GM23338 (cell line): Measurements from ENCODE around the gene GRIK1. TPM values are rescaled to one million over a fixed set of nuclear protein-coding genes. Genes with fewer than 3 reads are reported as not detected.

ENCODE experiments used
- ATAC-seq: fragments of 200-7000 bp; cut with Tn5 transposase; 3 replicates; pipeline ENCODE4 v1.9.1; 2020
- DNase-seq: peaks from one replicate; pipeline ENCODE4 v3.0.0-alpha.2; 2015; ENCODE audit warnings: low spot score
- H2AFZ ChIP-seq: fragments of 200-600 bp; sonication (generic); 2 replicates; pipeline ENCODE4 v1.8.0; 2016; ENCODE audit warnings: antibody characterized with exemption, mild to moderate bottlenecking, moderate library complexity
- H3F3A ChIP-seq: fragments of 200-600 bp; sonication (generic); replicated peaks from 2 replicates; pipeline ENCODE4 v1.8.0; 2017; ENCODE audit warnings: antibody characterized with exemption, mixed run types, low read depth
- H3K27ac ChIP-seq: fragments of 200-600 bp; sonication (generic); 2 replicates; pipeline ENCODE4 v1.6.1; 2016; ENCODE audit warnings: low read depth
- H3K27me3 ChIP-seq: fragments of 200-600 bp; sonication (generic); 2 replicates; pipeline ENCODE4 v1.8.0; 2016; ENCODE audit warnings: mild to moderate bottlenecking, mixed run types, moderate library complexity; ENCODE audit not compliant: insufficient read depth
- H3K36me3 ChIP-seq: fragments of 200-600 bp; sonication (generic); 2 replicates; pipeline ENCODE4 v1.8.0; 2016; ENCODE audit warnings: mild to moderate bottlenecking; ENCODE audit not compliant: insufficient read depth
- H3K4me1 ChIP-seq: fragments of 200-600 bp; sonication (generic); 2 replicates; pipeline ENCODE4 v1.8.0; 2016; ENCODE audit warnings: mild to moderate bottlenecking, moderate library complexity; ENCODE audit not compliant: insufficient read depth
- H3K4me2 ChIP-seq: fragments of 200-600 bp; sonication (generic); 2 replicates; pipeline ENCODE4 v1.7.1; 2017; ENCODE audit warnings: mixed run types
- H3K4me3 ChIP-seq: fragments of 200-600 bp; sonication (generic); 2 replicates; pipeline ENCODE4 v1.6.1; 2016; ENCODE audit warnings: mixed run types
- H3K79me2 ChIP-seq: fragments of 200-600 bp; sonication (generic); replicated peaks from 2 replicates; pipeline ENCODE4 v1.8.0; 2017; ENCODE audit warnings: mild to moderate bottlenecking; ENCODE audit not compliant: insufficient read depth
- H3K9me2 ChIP-seq: fragments of 200-600 bp; sonication (generic); 2 replicates; pipeline ENCODE4 v1.8.0; 2017; ENCODE audit not compliant: insufficient read depth
- H4K20me1 ChIP-seq: fragments of 200-600 bp; sonication (generic); replicated peaks from 2 replicates; pipeline ENCODE4 v1.8.0; 2017; ENCODE audit warnings: mild to moderate bottlenecking; ENCODE audit not compliant: insufficient read depth
- H3K27ac Mint-ChIP-seq: 2 replicates; pipeline ENCODE4 v1.8.0; 2020; ENCODE audit warnings: inconsistent platforms, mild to moderate bottlenecking, moderate library complexity, mixed read lengths
- H3K27me3 Mint-ChIP-seq: 3 replicates; pipeline ENCODE4 v1.8.0; 2022; ENCODE audit warnings: low read depth, mild to moderate bottlenecking, moderate library complexity, mixed read lengths, inconsistent platforms; ENCODE audit not compliant: insufficient read depth, poor library complexity
- H3K36me3 Mint-ChIP-seq: 3 replicates; pipeline ENCODE4 v1.8.0; 2021; ENCODE audit warnings: low read depth, mild to moderate bottlenecking, inconsistent platforms, moderate library complexity, mixed read lengths
- H3K4me1 Mint-ChIP-seq: 3 replicates; pipeline ENCODE4 v1.8.0; 2020; ENCODE audit warnings: mild to moderate bottlenecking, inconsistent platforms, mixed read lengths
- H3K4me3 Mint-ChIP-seq: 3 replicates; pipeline ENCODE4 v1.8.0; 2021; ENCODE audit warnings: moderate library complexity, mild to moderate bottlenecking, inconsistent platforms, mixed read lengths
- H3K9me3 Mint-ChIP-seq: 3 replicates; pipeline ENCODE4 v1.8.0; 2020; ENCODE audit warnings: moderate library complexity, mild to moderate bottlenecking, inconsistent platforms, mixed read lengths
- CREB1 ChIP-seq: fragments of 250-450 bp; sonication (Bioruptor Pico); IDR thresholded peaks from 2 replicates; pipeline ENCODE4 v1.5.0; 2020; ENCODE audit warnings: low read depth, mild to moderate bottlenecking, moderate library complexity
- EZH2 ChIP-seq: fragments of 200-600 bp; sonication (generic); IDR thresholded peaks from one replicate; pipeline ENCODE4 v1.8.0; 2017; ENCODE audit warnings: antibody characterized with exemption, mild to moderate bottlenecking, low read depth; ENCODE audit not compliant: unreplicated experiment
- EZH2phosphoT487 ChIP-seq: fragments of 200-600 bp; sonication (generic); IDR thresholded peaks from one replicate; pipeline ENCODE4 v1.8.1; 2018; ENCODE audit warnings: antibody characterized with exemption; ENCODE audit not compliant: unreplicated experiment
- JUNB ChIP-seq: IDR thresholded peaks from one replicate; pipeline ENCODE4 v1.6.1; 2016; ENCODE audit warnings: antibody characterized with exemption; ENCODE audit not compliant: unreplicated experiment
- NANOG ChIP-seq: IDR thresholded peaks from 2 replicates; pipeline ENCODE4 v1.6.1; 2016; ENCODE audit warnings: antibody characterized with exemption, borderline replicate concordance
- POLR2AphosphoS5 ChIP-seq: IDR thresholded peaks from 2 replicates; pipeline ENCODE4 v1.6.1; 2016; ENCODE audit warnings: antibody characterized with exemption, low read depth
- STAT1 ChIP-seq: IDR thresholded peaks from one replicate; pipeline ENCODE4 v1.6.1; 2016; ENCODE audit warnings: antibody characterized with exemption; ENCODE audit not compliant: unreplicated experiment
- ZNF114 ChIP-seq: fragments of 250-450 bp; sonication (Bioruptor Pico); IDR thresholded peaks from 2 replicates; pipeline ENCODE4 v1.5.0; 2020; ENCODE audit warnings: mild to moderate bottlenecking, moderate library complexity
- ZNF331 ChIP-seq: fragments of 250-450 bp; sonication (Bioruptor Pico); IDR thresholded peaks from 2 replicates; pipeline ENCODE4 v1.5.0; 2020; ENCODE audit warnings: low read depth, mild to moderate bottlenecking, moderate library complexity
- polyA plus RNA-seq: library from polyadenylated mRNA; unstranded; fragments of >200 nt; fragmentation: Nextera tagmentation; extraction: Ambion mirVana; gene quantifications from 2 replicates; pipeline ENCODE4 v1.2.1, GENCODE V29; 2016
- total RNA-seq: library from RNA; depleted of rRNA; stranded (reverse); fragments of >200 nt; shearing (Covaris generic); gene quantifications from 2 replicates; pipeline ENCODE4 v1.2.3, GENCODE V29; 2014
- TF ChIP-seq, protein P1 (sequence below), 2 experiments: fragments of 200-600 bp in 1 of 2; sonication (generic) in 1 of 2; conservative IDR thresholded peaks; 2 replicates each; pipeline versions ENCODE4 v1.5.1 to v1.6.1; 2016 to 2017; ENCODE audit warnings: antibody characterized with exemption in 2 of 2, low read depth in 2 of 2, mild to moderate bottlenecking in 2 of 2, moderate library complexity in 1 of 2
- TF ChIP-seq, protein P2 (sequence below): IDR thresholded peaks from 2 replicates; pipeline ENCODE4 v1.6.1; 2016; ENCODE audit warnings: antibody characterized with exemption
- TF ChIP-seq, protein P3 (sequence below): IDR thresholded peaks from one replicate; pipeline ENCODE4 v1.6.1; 2018; ENCODE audit warnings: antibody characterized with exemption; ENCODE audit not compliant: unreplicated experiment
- TF ChIP-seq, protein P4 (sequence below): fragments of 250-450 bp; sonication (Bioruptor Pico); IDR thresholded peaks from 2 replicates; pipeline ENCODE4 v1.5.0; 2020; ENCODE audit warnings: mild to moderate bottlenecking, moderate library complexity

Gene GRIK1
- total and polyA plus RNA-seq, 2 experiments from 2014 or later, result 0.18 to 0.42 TPM

DNA sequence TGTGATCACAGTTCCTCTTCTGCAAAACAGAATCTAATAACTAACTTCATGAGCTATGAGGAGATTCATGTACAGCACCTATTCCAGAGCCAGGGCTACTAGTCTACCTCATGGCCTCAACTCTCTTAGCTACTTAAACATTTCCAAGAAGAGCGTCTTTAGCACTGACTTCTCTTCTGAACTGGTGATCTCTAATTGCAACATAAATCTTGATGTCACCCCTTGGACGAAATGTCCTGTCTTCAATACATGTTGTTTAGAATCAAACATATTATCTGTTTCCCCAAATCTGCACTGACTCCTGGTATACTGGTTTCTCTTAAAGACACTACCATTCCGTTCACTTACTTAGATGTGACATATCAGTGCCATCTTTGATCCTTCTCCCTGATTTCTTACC, 88.2 kb downstream of the GRIK1 start:
- Mint-ChIP-seq H3K9me3 (no peaks in the 10 kb centered on the region), H3K4me3 (no peak overlapping the region), H3K27ac (no peak overlapping the region), H3K4me1 (peaks cover 8% of the 10 kb centered on the region), H3K36me3 (no peaks in the 10 kb centered on the region), H3K27me3 (peaks cover 2% of the 10 kb centered on the region)
- no peak for TF ChIP-seq CREB1 (CRISPR knock-in tag)
- TF ChIP-seq, protein P1, sequence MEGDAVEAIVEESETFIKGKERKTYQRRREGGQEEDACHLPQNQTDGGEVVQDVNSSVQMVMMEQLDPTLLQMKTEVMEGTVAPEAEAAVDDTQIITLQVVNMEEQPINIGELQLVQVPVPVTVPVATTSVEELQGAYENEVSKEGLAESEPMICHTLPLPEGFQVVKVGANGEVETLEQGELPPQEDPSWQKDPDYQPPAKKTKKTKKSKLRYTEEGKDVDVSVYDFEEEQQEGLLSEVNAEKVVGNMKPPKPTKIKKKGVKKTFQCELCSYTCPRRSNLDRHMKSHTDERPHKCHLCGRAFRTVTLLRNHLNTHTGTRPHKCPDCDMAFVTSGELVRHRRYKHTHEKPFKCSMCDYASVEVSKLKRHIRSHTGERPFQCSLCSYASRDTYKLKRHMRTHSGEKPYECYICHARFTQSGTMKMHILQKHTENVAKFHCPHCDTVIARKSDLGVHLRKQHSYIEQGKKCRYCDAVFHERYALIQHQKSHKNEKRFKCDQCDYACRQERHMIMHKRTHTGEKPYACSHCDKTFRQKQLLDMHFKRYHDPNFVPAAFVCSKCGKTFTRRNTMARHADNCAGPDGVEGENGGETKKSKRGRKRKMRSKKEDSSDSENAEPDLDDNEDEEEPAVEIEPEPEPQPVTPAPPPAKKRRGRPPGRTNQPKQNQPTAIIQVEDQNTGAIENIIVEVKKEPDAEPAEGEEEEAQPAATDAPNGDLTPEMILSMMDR (conservative IDR thresholded peaks at IDR 0.05; ENCODE audit: low read depth in 2 of 2), result no peak
- no peak for TF ChIP-seq NANOG
- TF ChIP-seq POLR2AphosphoS5, result no peak
- TF ChIP-seq, protein P2, sequence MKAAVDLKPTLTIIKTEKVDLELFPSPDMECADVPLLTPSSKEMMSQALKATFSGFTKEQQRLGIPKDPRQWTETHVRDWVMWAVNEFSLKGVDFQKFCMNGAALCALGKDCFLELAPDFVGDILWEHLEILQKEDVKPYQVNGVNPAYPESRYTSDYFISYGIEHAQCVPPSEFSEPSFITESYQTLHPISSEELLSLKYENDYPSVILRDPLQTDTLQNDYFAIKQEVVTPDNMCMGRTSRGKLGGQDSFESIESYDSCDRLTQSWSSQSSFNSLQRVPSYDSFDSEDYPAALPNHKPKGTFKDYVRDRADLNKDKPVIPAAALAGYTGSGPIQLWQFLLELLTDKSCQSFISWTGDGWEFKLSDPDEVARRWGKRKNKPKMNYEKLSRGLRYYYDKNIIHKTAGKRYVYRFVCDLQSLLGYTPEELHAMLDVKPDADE, result no peak
- TF ChIP-seq ZNF114 (CRISPR knock-in tag), result no peak
- no peak for TF ChIP-seq EZH2
- TF ChIP-seq ZNF331, result no peak
- TF ChIP-seq, protein P3, sequence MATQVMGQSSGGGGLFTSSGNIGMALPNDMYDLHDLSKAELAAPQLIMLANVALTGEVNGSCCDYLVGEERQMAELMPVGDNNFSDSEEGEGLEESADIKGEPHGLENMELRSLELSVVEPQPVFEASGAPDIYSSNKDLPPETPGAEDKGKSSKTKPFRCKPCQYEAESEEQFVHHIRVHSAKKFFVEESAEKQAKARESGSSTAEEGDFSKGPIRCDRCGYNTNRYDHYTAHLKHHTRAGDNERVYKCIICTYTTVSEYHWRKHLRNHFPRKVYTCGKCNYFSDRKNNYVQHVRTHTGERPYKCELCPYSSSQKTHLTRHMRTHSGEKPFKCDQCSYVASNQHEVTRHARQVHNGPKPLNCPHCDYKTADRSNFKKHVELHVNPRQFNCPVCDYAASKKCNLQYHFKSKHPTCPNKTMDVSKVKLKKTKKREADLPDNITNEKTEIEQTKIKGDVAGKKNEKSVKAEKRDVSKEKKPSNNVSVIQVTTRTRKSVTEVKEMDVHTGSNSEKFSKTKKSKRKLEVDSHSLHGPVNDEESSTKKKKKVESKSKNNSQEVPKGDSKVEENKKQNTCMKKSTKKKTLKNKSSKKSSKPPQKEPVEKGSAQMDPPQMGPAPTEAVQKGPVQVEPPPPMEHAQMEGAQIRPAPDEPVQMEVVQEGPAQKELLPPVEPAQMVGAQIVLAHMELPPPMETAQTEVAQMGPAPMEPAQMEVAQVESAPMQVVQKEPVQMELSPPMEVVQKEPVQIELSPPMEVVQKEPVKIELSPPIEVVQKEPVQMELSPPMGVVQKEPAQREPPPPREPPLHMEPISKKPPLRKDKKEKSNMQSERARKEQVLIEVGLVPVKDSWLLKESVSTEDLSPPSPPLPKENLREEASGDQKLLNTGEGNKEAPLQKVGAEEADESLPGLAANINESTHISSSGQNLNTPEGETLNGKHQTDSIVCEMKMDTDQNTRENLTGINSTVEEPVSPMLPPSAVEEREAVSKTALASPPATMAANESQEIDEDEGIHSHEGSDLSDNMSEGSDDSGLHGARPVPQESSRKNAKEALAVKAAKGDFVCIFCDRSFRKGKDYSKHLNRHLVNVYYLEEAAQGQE, result no peak
- no peak for TF ChIP-seq JUNB
- TF ChIP-seq EZH2phosphoT487, result no peak
- TF ChIP-seq, protein P4, sequence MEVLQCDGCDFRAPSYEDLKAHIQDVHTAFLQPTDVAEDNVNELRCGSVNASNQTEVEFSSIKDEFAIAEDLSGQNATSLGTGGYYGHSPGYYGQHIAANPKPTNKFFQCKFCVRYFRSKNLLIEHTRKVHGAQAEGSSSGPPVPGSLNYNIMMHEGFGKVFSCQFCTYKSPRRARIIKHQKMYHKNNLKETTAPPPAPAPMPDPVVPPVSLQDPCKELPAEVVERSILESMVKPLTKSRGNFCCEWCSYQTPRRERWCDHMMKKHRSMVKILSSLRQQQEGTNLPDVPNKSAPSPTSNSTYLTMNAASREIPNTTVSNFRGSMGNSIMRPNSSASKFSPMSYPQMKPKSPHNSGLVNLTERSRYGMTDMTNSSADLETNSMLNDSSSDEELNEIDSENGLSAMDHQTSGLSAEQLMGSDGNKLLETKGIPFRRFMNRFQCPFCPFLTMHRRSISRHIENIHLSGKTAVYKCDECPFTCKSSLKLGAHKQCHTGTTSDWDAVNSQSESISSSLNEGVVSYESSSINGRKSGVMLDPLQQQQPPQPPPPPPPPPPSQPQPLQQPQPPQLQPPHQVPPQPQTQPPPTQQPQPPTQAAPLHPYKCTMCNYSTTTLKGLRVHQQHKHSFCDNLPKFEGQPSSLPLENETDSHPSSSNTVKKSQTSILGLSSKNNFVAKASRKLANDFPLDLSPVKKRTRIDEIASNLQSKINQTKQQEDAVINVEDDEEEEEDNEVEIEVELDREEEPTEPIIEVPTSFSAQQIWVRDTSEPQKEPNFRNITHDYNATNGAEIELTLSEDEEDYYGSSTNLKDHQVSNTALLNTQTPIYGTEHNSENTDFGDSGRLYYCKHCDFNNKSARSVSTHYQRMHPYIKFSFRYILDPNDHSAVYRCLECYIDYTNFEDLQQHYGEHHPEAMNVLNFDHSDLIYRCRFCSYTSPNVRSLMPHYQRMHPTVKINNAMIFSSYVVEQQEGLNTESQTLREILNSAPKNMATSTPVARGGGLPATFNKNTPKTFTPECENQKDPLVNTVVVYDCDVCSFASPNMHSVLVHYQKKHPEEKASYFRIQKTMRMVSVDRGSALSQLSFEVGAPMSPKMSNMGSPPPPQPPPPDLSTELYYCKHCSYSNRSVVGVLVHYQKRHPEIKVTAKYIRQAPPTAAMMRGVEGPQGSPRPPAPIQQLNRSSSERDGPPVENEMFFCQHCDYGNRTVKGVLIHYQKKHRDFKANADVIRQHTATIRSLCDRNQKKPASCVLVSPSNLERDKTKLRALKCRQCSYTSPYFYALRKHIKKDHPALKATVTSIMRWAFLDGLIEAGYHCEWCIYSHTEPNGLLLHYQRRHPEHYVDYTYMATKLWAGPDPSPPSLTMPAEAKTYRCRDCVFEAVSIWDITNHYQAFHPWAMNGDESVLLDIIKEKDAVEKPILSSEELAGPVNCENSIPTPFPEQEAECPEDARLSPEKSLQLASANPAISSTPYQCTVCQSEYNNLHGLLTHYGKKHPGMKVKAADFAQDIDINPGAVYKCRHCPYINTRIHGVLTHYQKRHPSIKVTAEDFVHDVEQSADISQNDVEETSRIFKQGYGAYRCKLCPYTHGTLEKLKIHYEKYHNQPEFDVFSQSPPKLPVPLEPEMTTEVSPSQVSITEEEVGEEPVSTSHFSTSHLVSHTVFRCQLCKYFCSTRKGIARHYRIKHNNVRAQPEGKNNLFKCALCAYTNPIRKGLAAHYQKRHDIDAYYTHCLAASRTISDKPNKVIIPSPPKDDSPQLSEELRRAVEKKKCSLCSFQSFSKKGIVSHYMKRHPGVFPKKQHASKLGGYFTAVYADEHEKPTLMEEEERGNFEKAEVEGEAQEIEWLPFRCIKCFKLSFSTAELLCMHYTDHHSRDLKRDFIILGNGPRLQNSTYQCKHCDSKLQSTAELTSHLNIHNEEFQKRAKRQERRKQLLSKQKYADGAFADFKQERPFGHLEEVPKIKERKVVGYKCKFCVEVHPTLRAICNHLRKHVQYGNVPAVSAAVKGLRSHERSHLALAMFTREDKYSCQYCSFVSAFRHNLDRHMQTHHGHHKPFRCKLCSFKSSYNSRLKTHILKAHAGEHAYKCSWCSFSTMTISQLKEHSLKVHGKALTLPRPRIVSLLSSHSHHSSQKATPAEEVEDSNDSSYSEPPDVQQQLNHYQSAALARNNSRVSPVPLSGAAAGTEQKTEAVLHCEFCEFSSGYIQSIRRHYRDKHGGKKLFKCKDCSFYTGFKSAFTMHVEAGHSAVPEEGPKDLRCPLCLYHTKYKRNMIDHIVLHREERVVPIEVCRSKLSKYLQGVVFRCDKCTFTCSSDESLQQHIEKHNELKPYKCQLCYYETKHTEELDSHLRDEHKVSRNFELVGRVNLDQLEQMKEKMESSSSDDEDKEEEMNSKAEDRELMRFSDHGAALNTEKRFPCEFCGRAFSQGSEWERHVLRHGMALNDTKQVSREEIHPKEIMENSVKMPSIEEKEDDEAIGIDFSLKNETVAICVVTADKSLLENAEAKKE (CRISPR knock-in tag), result no peak
- TF ChIP-seq STAT1, result no peak
- H3K36me3 ChIP-seq, result no peaks in the 10 kb centered on the region
- H3K9me2 ChIP-seq, result no peaks in the 10 kb centered on the region
- H3F3A ChIP-seq, result no peaks in the 10 kb centered on the region
- H2AFZ ChIP-seq, result no peak overlapping the region; the same call in 1 of the 2 replicates
- no peak overlapping the region for H3K27ac ChIP-seq
- H4K20me1 ChIP-seq, result no peaks in the 10 kb centered on the region
- H3K4me3 ChIP-seq, result no peak overlapping the region
- ATAC-seq, result no peak
- H3K27me3 ChIP-seq, result no peaks in the 10 kb centered on the region
- no peak overlapping the region for H3K4me2 ChIP-seq
- no peaks in the 10 kb centered on the region for H3K79me2 ChIP-seq
- peaks cover 12% of the 10 kb centered on the region for H3K4me1 ChIP-seq
- no peak for DNase-seq
